HEK293 (cell line): ENCODE results near the gene MICU1.

ENCODE experiments used
- BCL11A ChIP-seq: fragments of 450-650 bp; formaldehyde crosslinking; IDR thresholded peaks from 2 replicates; pipeline ENCODE4 v1.5.1; 2016; ENCODE audit warnings: low read depth, missing biosample characterization, missing genetic modification characterization
- GLIS1 ChIP-seq: fragments of 450-650 bp; formaldehyde crosslinking; IDR thresholded peaks from 2 replicates; pipeline ENCODE4 v1.5.1; 2016; ENCODE audit warnings: missing biosample characterization, missing genetic modification characterization
- GLIS2 ChIP-seq: fragments of 450-650 bp; formaldehyde crosslinking; IDR thresholded peaks from 2 replicates; pipeline ENCODE4 v1.5.1; 2016; ENCODE audit warnings: missing biosample characterization, missing genetic modification characterization
- KLF1 ChIP-seq: fragments of 450-650 bp; formaldehyde crosslinking; IDR thresholded peaks from 2 replicates; pipeline ENCODE4 v1.5.1; 2016; ENCODE audit warnings: missing biosample characterization, missing genetic modification characterization
- KLF17 ChIP-seq: fragments of 450-650 bp; formaldehyde crosslinking; IDR thresholded peaks from 2 replicates; pipeline ENCODE4 v1.5.1; 2016; ENCODE audit warnings: missing biosample characterization, missing genetic modification characterization
- KLF9 ChIP-seq: fragments of 450-650 bp; formaldehyde crosslinking; IDR thresholded peaks from 2 replicates; pipeline ENCODE4 v1.5.1; 2016; ENCODE audit warnings: missing biosample characterization, missing genetic modification characterization, low read depth
- PRDM1 ChIP-seq: fragments of 450-650 bp; formaldehyde crosslinking; IDR thresholded peaks from 2 replicates; pipeline ENCODE4; 2016; ENCODE audit warnings: missing biosample characterization, missing genetic modification characterization
- SP2 ChIP-seq: fragments of 450-650 bp; formaldehyde crosslinking; IDR thresholded peaks from 2 replicates; pipeline ENCODE4 v1.5.1; 2016; ENCODE audit warnings: missing biosample characterization, missing genetic modification characterization
- ZBTB10 ChIP-seq: fragments of 450-650 bp; formaldehyde crosslinking; IDR thresholded peaks from 2 replicates; pipeline ENCODE4 v1.5.1; 2016; ENCODE audit warnings: missing biosample characterization, missing genetic modification characterization
- ZBTB21 ChIP-seq: fragments of 450-650 bp; formaldehyde crosslinking; IDR thresholded peaks from 2 replicates; pipeline ENCODE4 v1.5.1; 2017; ENCODE audit warnings: missing biosample characterization, missing genetic modification characterization
- ZBTB26 ChIP-seq: fragments of 450-650 bp; formaldehyde crosslinking; optimal IDR thresholded peaks from 2 replicates; pipeline ENCODE3; 2016; ENCODE audit warnings: missing biosample characterization, mild to moderate bottlenecking, missing genetic modification characterization
- ZBTB48 ChIP-seq: fragments of 450-650 bp; formaldehyde crosslinking; IDR thresholded peaks from 2 replicates; pipeline ENCODE4 v1.5.1; 2016; ENCODE audit warnings: missing biosample characterization, missing genetic modification characterization
- ZNF10 ChIP-seq: fragments of 450-650 bp; formaldehyde crosslinking; IDR thresholded peaks from 2 replicates; pipeline ENCODE4 v1.5.1; 2017; ENCODE audit warnings: missing biosample characterization, missing genetic modification characterization
- ZNF280C ChIP-seq: fragments of 450-650 bp; formaldehyde crosslinking; IDR thresholded peaks from 2 replicates; pipeline ENCODE4 v1.5.1; 2016; ENCODE audit warnings: missing biosample characterization, missing genetic modification characterization
- ZNF488 ChIP-seq: fragments of 450-650 bp; formaldehyde crosslinking; IDR thresholded peaks from 2 replicates; pipeline ENCODE4 v1.5.1; 2016; ENCODE audit warnings: missing biosample characterization, missing genetic modification characterization
- ZNF600 ChIP-seq: fragments of 450-650 bp; formaldehyde crosslinking; IDR thresholded peaks from 2 replicates; pipeline ENCODE4 v1.5.1; 2016; ENCODE audit warnings: missing biosample characterization, missing genetic modification characterization
- ZNF629 ChIP-seq: fragments of 450-650 bp; formaldehyde crosslinking; IDR thresholded peaks from 2 replicates; pipeline ENCODE4 v1.5.1; 2017; ENCODE audit warnings: missing biosample characterization, missing genetic modification characterization
- ZNF660 ChIP-seq: fragments of 450-650 bp; IDR thresholded peaks from 2 replicates; pipeline ENCODE4 v1.5.1; 2018; ENCODE audit warnings: missing biosample characterization, mild to moderate bottlenecking, missing genetic modification characterization
- ZNF704 ChIP-seq: fragments of 450-650 bp; formaldehyde crosslinking; IDR thresholded peaks from 2 replicates; pipeline ENCODE4 v1.5.1; 2016; ENCODE audit warnings: missing biosample characterization, missing genetic modification characterization
- ZNF792 ChIP-seq: fragments of 450-650 bp; formaldehyde crosslinking; IDR thresholded peaks from 2 replicates; pipeline ENCODE4 v1.5.1; 2016; ENCODE audit warnings: missing biosample characterization, missing genetic modification characterization
- ZSCAN16 ChIP-seq: fragments of 450-650 bp; formaldehyde crosslinking; IDR thresholded peaks from 2 replicates; pipeline ENCODE4 v1.5.1; 2016; ENCODE audit warnings: missing biosample characterization, missing genetic modification characterization

Gene MICU1

GRCh38 chr10:72319416-72320254, 306.2 kb downstream of the MICU1 start (continued):
- TF ChIP-seq ZNF792 (tag by site-specific recombination): peak; percentile 75; the same call in 1 of the 2 replicates
- TF ChIP-seq BCL11A: no peak
- 0 out of 2 replicates have a peak, but pooled peaks have one; percentile 23 for TF ChIP-seq ZNF10 (tag by site-specific recombination)
- TF ChIP-seq GLIS1 (tag by site-specific recombination): peak; percentile 89
- TF ChIP-seq KLF9 (tag by site-specific recombination): peak; percentile 48
- TF ChIP-seq GLIS2 (tag by site-specific recombination): peak; percentile 88
- peak; percentile 48; the same call in 1 of the 2 replicates for TF ChIP-seq ZBTB48 (tag by site-specific recombination)
- peak; percentile 48 for TF ChIP-seq ZBTB21
- TF ChIP-seq ZNF660: peak; percentile 65; the same call in 1 of the 2 replicates
- TF ChIP-seq KLF17 (tag by site-specific recombination): peak; percentile 72
- TF ChIP-seq KLF1 (tag by site-specific recombination): no peak
- peak; percentile 24; the same call in 1 of the 2 replicates for TF ChIP-seq ZNF629 (tag by site-specific recombination)
- TF ChIP-seq ZNF704: no peak
- no peak for TF ChIP-seq PRDM1 (tag by site-specific recombination)
- TF ChIP-seq SP2: peak; percentile 36; the same call in 1 of the 2 replicates
- peak; percentile 68 for TF ChIP-seq ZBTB26 (tag by site-specific recombination)
- no peak for TF ChIP-seq ZSCAN16 (tag by site-specific recombination)
- TF ChIP-seq ZNF488 (tag by site-specific recombination): 0 out of 2 replicates have a peak, but pooled peaks have one; percentile 10
- no peak for TF ChIP-seq ZNF280C
- TF ChIP-seq ZBTB10 (tag by site-specific recombination): peak; percentile 72
- no peak for TF ChIP-seq ZNF600
